Measurements from ENCODE around the gene TBX6. TPM values are rescaled to one million over a fixed set of nuclear protein-coding genes. Genes with fewer than 3 reads are reported as not detected.

Gene TBX6
- total and polyA plus RNA-seq, 10 of the 15 experiments (the other 5 are each of a cell fraction or from before 2014, with no cell fraction given): 0.08 to 0.90 (median 0.31) TPM; not detected in 2

DNA sequence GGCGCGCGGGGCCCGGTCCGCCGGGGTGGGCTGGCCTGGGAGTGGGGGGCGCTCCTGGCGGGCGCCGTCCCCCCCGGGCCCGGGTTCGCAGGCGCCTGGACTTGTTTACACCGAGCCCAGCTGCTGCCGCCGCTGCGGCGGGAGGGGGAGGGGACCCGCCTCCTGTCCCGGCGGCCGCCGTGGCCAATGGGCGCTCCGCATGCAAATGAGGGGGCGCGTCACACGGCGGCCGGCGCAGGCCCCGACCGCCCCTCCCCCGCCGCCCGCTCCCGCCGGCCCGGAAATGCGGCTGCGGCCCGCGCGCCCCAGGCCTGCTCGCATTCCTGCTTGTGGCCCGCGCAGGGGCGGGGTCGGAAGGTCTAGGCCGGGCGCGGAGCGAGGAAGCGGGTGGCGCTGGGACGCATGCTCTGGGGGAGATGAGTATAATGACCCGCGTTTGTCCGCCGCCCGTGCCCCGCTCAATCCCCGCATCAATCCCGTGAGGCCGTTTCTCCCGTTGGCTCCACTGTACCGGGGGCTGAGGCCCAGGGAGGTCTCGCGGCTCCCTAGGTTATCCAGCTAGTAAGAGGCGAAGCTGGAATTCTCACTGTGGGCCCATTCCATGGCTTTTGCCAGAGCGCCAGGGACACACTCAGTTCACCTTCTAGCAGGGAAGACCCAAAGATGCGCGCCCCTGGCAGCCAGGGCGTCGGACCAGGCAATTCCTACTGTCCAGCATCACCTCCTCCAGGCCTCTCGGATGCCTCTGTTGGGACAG is 4.6 kb upstream of the TBX6 start, which contains the start of gene YPEL3 (continued):
- TF ChIP-seq, protein P1, sequence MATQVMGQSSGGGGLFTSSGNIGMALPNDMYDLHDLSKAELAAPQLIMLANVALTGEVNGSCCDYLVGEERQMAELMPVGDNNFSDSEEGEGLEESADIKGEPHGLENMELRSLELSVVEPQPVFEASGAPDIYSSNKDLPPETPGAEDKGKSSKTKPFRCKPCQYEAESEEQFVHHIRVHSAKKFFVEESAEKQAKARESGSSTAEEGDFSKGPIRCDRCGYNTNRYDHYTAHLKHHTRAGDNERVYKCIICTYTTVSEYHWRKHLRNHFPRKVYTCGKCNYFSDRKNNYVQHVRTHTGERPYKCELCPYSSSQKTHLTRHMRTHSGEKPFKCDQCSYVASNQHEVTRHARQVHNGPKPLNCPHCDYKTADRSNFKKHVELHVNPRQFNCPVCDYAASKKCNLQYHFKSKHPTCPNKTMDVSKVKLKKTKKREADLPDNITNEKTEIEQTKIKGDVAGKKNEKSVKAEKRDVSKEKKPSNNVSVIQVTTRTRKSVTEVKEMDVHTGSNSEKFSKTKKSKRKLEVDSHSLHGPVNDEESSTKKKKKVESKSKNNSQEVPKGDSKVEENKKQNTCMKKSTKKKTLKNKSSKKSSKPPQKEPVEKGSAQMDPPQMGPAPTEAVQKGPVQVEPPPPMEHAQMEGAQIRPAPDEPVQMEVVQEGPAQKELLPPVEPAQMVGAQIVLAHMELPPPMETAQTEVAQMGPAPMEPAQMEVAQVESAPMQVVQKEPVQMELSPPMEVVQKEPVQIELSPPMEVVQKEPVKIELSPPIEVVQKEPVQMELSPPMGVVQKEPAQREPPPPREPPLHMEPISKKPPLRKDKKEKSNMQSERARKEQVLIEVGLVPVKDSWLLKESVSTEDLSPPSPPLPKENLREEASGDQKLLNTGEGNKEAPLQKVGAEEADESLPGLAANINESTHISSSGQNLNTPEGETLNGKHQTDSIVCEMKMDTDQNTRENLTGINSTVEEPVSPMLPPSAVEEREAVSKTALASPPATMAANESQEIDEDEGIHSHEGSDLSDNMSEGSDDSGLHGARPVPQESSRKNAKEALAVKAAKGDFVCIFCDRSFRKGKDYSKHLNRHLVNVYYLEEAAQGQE (IDR thresholded peaks at IDR 0.05; ENCODE audit: low read depth, low read length): no peak
- TF ChIP-seq NFYB (IDR thresholded peaks at IDR 0.05; ENCODE audit: insufficient read depth, low read depth, low read length) (no peak), NRF1 (conservative IDR thresholded peaks at IDR 0.05; ENCODE audit: low read depth, low read length) (no peak), RB1 (IDR thresholded peaks at IDR 0.05; ENCODE audit: borderline replicate concordance) (no peak), CHD4 (IDR thresholded peaks at IDR 0.05) (no peak), JUND (IDR thresholded peaks at IDR 0.05; ENCODE audit: low read depth, low read length) (no peak), ZNF24 (IDR thresholded peaks at IDR 0.05) (no peak), KLF5 (IDR thresholded peaks at IDR 0.05; ENCODE audit: partially characterized antibody) (no peak), NBN (IDR thresholded peaks at IDR 0.05) (no peak), STAT3 (IDR thresholded peaks at IDR 0.05; ENCODE audit: low read depth, low read length) (no peak), NR2F1 (conservative IDR thresholded peaks at IDR 0.05) (no peak; the same call in 1 of the 2 replicates), RUNX3 (IDR thresholded peaks at IDR 0.05; ENCODE audit: low read length) (0 out of 2 replicates have a peak, but pooled peaks have one; percentile 11), ETV6 (conservative IDR thresholded peaks at IDR 0.05 in 1 of 2, IDR thresholded peaks at IDR 0.05 in 1 of 2; ENCODE audit: borderline replicate concordance in 1 of 2, low read depth in 1 of 2) (no peak), NFIC (IDR thresholded peaks at IDR 0.05; ENCODE audit: low read depth, low read length) (no peak), EP300 (IDR thresholded peaks at IDR 0.05; ENCODE audit: borderline replicate concordance in 1 of 2, control insufficient read depth in 1 of 2, low read depth in 2 of 2, low read length in 2 of 2) (no peak), BHLHE40 (IDR thresholded peaks at IDR 0.05; ENCODE audit: borderline replicate concordance in 1 of 2, low read depth in 2 of 2, low read length in 1 of 2) (peak; percentile 31 to 66; a peak in 2 of 4 replicates), ZNF274 (IDR thresholded peaks at IDR 0.05; ENCODE audit: insufficient read depth, insufficient read length) (no peak), FOXM1 (IDR thresholded peaks at IDR 0.05; ENCODE audit: low read depth, low read length) (no peak), KDM1A (IDR thresholded peaks at IDR 0.05; ENCODE audit: borderline replicate concordance) (no peak), BCL11A (IDR thresholded peaks at IDR 0.05; ENCODE audit: low read depth, low read length) (no peak), CREM (IDR thresholded peaks at IDR 0.05; ENCODE audit: low read depth) (no peak)
- TF ChIP-seq, protein P2, sequence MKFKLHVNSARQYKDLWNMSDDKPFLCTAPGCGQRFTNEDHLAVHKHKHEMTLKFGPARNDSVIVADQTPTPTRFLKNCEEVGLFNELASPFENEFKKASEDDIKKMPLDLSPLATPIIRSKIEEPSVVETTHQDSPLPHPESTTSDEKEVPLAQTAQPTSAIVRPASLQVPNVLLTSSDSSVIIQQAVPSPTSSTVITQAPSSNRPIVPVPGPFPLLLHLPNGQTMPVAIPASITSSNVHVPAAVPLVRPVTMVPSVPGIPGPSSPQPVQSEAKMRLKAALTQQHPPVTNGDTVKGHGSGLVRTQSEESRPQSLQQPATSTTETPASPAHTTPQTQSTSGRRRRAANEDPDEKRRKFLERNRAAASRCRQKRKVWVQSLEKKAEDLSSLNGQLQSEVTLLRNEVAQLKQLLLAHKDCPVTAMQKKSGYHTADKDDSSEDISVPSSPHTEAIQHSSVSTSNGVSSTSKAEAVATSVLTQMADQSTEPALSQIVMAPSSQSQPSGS (IDR thresholded peaks at IDR 0.05; ENCODE audit: low read length): no peak
- TF ChIP-seq, protein P3, sequence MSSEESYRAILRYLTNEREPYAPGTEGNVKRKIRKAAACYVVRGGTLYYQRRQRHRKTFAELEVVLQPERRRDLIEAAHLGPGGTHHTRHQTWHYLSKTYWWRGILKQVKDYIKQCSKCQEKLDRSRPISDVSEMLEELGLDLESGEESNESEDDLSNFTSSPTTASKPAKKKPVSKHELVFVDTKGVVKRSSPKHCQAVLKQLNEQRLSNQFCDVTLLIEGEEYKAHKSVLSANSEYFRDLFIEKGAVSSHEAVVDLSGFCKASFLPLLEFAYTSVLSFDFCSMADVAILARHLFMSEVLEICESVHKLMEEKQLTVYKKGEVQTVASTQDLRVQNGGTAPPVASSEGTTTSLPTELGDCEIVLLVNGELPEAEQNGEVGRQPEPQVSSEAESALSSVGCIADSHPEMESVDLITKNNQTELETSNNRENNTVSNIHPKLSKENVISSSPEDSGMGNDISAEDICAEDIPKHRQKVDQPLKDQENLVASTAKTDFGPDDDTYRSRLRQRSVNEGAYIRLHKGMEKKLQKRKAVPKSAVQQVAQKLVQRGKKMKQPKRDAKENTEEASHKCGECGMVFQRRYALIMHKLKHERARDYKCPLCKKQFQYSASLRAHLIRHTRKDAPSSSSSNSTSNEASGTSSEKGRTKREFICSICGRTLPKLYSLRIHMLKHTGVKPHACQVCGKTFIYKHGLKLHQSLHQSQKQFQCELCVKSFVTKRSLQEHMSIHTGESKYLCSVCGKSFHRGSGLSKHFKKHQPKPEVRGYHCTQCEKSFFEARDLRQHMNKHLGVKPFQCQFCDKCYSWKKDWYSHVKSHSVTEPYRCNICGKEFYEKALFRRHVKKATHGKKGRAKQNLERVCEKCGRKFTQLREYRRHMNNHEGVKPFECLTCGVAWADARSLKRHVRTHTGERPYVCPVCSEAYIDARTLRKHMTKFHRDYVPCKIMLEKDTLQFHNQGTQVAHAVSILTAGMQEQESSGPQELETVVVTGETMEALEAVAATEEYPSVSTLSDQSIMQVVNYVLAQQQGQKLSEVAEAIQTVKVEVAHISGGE (CRISPR knock-in tag; IDR thresholded peaks at IDR 0.05): no peak

Measured in GM12878 (cell line).